AG08396 (cell line): ENCODE results near the gene DENND1B.

ENCODE experiments used
- DNase-seq: peaks from one replicate; pipeline ENCODE4 v3.0.0; 2012; ENCODE audit warnings: low spot score, mixed read lengths

The DENND1B gene, protein sequence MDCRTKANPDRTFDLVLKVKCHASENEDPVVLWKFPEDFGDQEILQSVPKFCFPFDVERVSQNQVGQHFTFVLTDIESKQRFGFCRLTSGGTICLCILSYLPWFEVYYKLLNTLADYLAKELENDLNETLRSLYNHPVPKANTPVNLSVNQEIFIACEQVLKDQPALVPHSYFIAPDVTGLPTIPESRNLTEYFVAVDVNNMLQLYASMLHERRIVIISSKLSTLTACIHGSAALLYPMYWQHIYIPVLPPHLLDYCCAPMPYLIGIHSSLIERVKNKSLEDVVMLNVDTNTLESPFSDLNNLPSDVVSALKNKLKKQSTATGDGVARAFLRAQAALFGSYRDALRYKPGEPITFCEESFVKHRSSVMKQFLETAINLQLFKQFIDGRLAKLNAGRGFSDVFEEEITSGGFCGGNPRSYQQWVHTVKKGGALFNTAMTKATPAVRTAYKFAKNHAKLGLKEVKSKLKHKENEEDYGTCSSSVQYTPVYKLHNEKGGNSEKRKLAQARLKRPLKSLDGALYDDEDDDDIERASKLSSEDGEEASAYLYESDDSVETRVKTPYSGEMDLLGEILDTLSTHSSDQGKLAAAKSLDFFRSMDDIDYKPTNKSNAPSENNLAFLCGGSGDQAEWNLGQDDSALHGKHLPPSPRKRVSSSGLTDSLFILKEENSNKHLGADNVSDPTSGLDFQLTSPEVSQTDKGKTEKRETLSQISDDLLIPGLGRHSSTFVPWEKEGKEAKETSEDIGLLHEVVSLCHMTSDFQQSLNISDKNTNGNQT

DNA sequence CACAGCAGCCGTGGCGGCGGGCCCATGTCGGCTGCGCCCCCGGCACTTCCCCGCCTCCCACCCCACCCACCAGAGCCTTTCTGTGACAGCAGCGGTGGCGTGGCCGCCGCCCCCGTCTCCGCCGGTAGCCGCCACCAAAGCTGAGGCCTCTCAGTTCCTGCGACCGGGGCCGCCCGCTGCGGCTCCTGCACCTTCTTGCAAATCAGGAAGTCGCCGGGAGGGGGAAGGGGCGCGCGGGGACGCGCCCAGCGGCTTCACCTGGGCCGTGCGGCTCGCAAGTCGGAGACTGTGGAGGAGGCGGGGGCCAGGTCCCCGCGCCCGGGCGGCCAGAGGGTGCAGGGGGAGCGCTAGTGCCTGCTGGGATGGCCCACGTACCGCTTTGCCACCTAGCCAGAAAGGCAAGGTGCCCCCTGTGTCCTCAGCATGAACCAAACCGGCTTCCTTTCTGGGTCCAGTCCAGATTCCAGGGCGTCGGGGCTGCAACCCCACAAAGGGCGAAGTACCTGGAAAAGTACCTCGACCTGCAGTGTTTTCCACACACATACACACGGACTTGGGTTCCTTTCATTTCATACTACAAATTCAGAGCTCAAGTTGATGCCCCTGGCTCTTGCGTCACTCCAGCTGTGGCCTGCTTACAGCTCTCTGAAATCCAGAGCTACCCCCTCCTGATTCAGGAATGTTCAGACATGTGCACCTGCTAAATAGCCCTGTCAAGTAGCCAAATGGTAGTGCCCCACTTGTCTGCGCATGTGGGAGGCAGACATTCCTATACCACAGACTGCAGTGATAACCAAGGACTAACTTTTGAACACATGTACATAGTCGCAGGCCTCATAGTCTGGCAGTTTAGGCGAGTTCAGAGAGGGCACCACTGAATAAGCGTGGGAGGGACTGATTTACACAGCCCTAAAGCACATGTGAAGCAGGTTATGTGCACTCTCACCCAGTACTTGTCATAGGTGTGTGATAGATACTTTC is at the start of gene DENND1B:
Gene DENND1B, minus strand, starts transcription at position 199 of the 981 bp plus-strand sequence. CDS start 325 bp downstream, outside the sequence.
- DNase-seq: peak; percentile 30

DNA sequence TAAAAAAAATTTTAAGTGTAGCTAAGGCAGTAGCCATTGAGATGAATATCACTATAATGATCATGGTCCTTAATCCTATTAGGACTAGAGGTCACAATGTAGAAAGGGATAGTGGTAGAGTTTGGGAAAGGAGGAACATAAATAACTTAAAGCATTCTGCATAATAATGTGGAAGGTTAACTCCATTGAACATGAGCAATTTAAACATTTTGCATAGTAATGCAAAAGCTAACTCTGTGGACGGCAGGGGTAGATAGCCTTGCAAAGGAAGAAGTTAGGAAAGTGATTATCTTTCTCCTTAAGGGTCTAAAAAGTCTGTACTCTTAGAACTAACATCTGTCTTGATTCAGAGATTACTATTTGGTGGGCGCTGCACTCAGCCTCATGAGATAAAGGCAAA is 39.0 kb upstream of the DENND1B start:
- DNase-seq: no peak

- no peak for DNase-seq
Observed at GRCh38 chr1:197813741-197814140, 38.5 kb upstream of the DENND1B start.

DNA sequence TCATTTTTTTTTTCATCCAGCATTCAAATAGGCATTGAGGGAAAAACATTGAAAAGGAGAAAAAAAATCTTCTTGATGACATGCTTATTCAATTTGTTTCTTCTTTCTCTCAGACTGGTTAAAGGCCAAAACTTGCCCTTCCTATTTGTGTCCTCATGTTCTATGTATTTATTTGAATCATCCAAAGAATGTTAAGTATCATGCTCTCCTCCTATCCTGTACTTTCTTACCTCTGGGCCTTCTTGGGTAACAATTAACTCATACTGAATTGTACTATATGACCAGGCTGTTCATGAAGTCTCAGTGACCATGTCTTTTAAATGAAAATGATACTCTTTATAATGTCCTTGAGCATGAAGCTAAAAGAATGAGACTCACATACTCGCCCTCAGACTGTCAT is 36.5 kb upstream of the DENND1B start:
- DNase-seq: no peak

GRCh38 chr1:197810812-197811211 is 35.5 kb upstream of the DENND1B start:
- DNase-seq: no peak

DNA sequence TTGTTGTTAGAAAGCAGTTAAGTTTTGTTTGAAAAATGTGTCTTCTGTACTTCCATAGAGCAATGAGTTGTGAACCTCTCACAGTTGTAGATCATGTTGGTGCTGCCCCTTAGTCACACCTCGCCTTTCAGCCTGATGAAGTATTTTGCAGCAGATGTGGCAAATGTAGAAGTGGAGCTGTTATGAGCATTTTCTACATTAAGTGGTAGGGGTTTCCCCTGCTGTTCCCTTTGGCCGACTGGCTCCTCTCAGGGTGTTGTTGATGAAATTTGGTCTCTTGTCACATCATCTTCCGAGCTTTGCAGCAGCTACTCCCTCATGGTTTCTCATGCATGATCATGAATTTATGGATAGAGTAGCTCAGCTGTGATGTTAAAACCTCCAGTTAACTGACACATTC is 33.6 kb upstream of the DENND1B start:
- DNase-seq: no peak

GRCh38 chr1:197807739-197808453 is 32.6 kb upstream of the DENND1B start:
- no peak for DNase-seq

DNA sequence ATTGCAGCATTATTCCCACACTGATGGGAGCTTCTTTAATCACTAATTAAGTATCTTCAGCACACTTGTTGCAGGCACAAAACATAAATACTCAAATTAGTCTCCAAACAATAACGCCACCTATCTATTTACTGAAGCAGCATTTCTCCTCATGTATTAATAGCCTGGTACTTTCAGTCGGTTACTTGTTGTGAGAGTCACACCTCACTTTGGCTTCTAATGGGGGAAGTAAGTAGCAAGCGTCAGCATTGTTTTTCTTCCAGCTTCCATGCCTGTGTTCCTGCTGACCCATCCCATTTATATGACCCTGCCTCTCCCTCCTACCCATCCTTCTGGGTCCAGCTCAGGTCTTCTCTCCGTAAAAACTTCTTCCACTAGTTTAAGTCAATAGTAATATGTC is 31.9 kb upstream of the DENND1B start:
- DNase-seq: no peak

GRCh38 chr1:197806718-197807117 is 31.4 kb upstream of the DENND1B start:
- no peak for DNase-seq

DNA sequence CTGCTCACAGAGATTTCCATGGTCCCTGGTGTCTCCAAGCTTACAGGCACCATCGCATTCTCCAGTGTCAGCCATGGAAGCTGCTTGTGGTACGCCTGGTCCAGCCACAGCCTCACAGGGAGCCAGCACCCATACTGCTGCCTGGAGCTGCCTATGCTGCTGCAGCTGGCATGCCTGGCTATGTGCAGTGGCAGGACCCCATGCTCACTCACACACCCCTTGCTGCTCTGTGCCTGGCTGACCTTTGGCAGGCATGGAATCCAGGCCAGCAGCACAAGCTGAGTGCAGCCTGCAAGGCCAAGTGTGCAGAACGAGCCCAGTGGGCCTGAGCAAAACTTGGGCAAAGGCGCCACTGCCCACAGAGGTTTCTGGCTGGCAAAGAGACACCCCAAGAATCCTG is 26.4 kb upstream of the DENND1B start:
- DNase-seq: no peak

GRCh38 chr1:197801111-197801482 is 25.8 kb upstream of the DENND1B start:
- DNase-seq: no peak

DNA sequence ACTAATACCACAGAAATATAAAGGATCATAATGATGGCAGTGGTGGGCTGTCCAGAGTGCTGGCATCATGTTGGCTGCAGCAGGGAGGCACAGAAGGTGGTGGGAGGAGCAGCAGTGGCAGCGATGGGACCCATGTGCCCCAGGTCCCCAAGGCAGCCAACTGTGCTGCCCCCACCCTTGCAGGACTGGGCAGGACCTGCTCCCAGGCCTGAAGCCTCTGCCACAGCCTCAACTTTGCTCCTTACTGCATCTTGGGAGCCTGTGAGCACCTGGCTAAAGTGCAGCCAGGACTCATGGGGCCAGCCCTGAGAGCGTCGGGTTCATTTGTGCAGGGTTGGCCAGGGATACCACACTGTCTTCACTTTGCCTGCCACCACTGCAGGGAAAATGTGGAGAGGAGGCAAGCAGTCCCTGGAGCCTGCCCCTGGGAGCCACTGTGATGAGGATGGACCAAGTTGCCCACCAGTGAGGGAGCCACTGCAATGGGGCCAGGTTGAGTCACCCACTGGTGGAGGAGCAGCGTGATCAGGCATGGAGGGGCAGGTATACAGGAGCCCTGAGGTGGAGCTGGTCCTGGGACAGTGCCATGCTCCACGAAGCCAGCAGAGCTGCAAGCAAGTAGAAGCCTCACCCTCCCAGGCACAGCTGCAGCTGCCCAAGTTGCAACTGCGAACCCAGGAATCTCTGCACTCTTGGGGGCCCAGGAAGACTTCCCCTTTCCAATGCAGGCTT is 25.3 kb upstream of the DENND1B start:
- no peak for DNase-seq

- DNase-seq: peak; percentile 57
Observed at GRCh38 chr1:197799271-197799670, 24.0 kb upstream of the DENND1B start.

GRCh38 chr1:197798492-197798891 is 23.2 kb upstream of the DENND1B start:
- DNase-seq: no peak

DNA sequence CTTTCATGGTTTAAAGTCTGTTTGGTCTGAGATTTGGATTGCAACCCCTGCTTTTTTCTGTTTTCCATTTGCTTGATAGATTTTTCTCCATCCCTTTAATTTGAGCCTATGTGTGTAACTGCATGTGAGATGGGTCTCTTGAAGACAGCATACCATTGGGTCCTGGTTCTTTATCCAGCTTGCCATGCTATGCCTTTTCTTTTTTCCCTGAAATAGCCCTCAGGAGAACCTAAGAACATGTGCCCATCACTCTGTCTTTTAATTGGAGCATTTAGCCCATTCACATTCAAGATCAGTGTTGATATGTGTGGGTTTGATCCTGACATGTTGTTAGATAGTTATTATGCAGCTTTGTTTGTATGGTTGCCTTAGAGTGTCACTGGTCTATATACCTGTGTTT is 21.7 kb upstream of the DENND1B start:
- DNase-seq: no peak

DNA sequence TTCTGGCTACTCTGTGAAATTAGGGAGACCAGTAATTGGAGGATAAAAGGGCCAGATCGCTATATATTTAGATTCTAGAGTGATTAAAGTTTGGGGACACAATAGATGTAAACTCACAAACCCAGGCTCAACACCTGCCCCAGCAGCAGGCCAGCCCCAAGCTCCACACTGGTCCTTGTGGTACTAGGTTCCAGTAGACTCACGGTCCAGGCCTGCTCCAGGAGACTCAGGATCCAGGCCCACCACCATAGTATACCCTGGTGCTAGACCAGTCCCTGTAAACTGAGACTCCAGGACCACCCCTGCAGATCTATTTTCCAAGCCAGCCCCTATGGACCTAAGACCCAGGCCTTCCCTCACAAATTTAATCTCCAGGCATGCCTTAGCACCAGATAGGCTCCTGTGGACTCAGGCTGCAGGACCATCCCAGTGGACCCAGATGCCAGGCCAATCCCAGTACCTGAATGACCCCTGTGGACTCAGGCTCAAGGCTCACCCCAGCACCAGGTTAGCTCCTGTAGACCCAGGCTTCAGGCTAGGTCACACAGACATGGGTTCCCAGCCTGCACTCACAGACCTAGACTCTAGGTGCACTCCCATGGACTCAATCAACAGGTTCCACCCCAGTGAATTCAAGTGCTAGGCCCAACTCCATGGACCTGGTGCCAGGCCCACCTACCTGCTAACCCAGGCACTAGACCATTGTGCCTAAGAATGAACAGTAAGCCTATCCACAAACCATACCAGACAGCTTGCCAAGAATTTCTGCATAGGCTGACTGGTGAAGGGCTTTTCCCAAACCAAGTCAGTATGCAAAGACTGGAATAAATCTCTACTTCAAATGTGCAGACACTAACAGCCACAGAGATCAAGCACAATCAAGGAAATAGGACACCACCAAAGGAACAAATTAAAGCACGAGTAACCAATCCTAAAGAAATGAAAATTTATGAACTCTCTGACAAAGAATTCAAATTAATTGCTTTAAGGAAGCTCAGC is 13.8 kb upstream of the DENND1B start:
- DNase-seq: no peak

DNA sequence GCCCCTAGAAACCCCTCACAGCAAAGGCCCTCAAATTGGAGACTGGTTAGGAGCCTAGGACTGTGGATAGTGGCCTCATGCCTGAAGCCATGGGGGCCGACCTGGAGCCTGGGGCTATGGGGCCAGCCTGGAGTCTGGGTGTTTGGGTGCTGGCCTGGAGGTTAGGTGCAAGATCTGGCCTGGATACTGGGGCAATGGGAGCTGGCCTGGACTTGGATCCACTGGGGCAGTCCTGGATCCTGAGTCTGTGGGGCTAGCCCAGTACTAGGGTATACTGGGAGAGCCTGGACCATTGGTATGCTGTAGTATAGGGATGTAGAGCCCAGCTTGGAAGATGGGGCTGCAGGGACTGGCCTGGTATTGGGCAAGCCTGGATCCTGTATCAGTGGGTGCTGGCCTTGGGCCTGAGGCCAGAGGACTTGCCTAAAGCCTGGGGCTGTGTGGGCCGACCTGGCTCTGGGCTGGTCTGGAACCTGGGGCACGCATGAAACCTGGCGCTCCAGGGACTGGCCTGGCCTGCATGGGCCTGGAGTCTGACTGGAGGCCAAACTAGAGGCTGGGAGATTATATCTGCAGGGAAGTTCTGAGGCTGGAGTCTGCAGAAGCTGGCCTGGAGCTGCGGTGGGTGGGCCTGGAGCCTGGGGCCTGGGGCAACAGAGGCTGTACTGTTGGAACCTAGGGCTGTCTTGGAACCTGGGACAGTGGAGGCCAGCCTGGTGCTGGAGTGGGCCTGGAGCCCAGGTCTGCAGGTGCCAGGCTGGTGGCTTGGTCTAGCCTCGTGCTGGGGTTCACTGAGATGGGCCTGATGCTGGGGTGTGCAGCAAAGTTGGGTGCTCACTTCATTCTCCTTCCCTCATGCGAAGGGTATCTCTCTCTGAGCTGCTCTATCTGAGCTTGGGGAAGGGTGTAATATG is 12.6 kb upstream of the DENND1B start:
- DNase-seq: no peak

DNA sequence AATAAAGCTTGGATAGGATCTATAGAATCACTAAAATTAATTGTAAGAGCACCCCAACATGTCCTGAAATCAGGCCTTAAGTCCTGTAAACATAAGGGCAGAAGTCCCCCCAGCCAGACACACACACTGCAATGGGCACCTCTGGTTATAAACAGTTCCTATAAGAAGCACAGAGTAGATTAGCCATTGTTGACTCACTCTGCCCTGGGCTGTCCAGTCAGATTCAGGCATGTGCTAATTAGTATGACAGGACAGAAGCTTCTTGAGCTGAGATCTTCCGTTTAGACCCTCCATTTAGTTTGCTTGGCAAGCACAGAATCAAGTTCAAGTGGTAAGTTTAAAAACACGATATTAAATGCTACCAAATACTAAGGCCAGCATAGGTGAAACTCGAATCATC is 11.8 kb upstream of the DENND1B start:
- no peak for DNase-seq
